Thoracic aorta (tissue), 2 donors: ENCODE data around the gene AK8. TPM values are rescaled to one million over a fixed set of nuclear protein-coding genes. Genes with fewer than 3 reads are reported as not detected.

ENCODE experiments used
- ATAC-seq: fragments of 150-250 bp; one replicate; pipeline ENCODE4 v1.8.0; 2017; ENCODE audit warnings: low read depth; ENCODE audit not compliant: insufficient number of reproducible peaks, low FRiP score
- DNase-seq: peaks from one replicate; pipeline ENCODE4 v3.0.0-alpha.2; 2020; ENCODE audit warnings: low spot score
- H3K27ac ChIP-seq, 2 donors: fragments of 200-600 bp; sonication (generic); 1 replicate in 1 of 2; 2 replicates in 1 of 2; pipeline ENCODE4 v1.5.1; 2016; ENCODE audit warnings: mild to moderate bottlenecking in 2 of 2, moderate library complexity in 2 of 2
- H3K27me3 ChIP-seq: fragments of 200-600 bp; sonication (generic); replicated peaks from 2 replicates; pipeline ENCODE4 v1.6.0; 2016; ENCODE audit warnings: mild to moderate bottlenecking; ENCODE audit not compliant: insufficient read depth
- H3K36me3 ChIP-seq: fragments of 200-600 bp; sonication (generic); one replicate; pipeline ENCODE4 v1.5.1; 2016
- H3K4me1 ChIP-seq, 2 donors: fragments of 200-600 bp; sonication (generic); 1 replicate in 1 of 2; 2 replicates in 1 of 2; pipeline versions ENCODE4 v1.5.1 to v1.6.0; 2016; ENCODE audit warnings: low read depth in 2 of 2, mild to moderate bottlenecking in 1 of 2; ENCODE audit not compliant: control insufficient read depth in 1 of 2
- H3K4me3 ChIP-seq: fragments of 200-600 bp; sonication (generic); 2 replicates; pipeline ENCODE4 v1.5.1; 2016; ENCODE audit warnings: mild to moderate bottlenecking
- H3K9me3 ChIP-seq: fragments of 200-600 bp; sonication (generic); 2 replicates; pipeline ENCODE4 v1.5.1; 2016
- CTCF ChIP-seq: fragments of 200-600 bp; sonication (generic); IDR thresholded peaks from one replicate; pipeline ENCODE4 v1.5.1; 2019; ENCODE audit warnings: antibody characterized with exemption
- total RNA-seq, 2 donors: library from RNA; depleted of rRNA; stranded (reverse); fragments of >200 nt; gene quantifications; one replicate each; pipeline versions ENCODE4 v1.1.0 to v1.2.3, GENCODE V29; 2016

AK8 gene
- total RNA-seq, 2 donors from 2014 or later = 0.42 to 0.54 TPM

DNA sequence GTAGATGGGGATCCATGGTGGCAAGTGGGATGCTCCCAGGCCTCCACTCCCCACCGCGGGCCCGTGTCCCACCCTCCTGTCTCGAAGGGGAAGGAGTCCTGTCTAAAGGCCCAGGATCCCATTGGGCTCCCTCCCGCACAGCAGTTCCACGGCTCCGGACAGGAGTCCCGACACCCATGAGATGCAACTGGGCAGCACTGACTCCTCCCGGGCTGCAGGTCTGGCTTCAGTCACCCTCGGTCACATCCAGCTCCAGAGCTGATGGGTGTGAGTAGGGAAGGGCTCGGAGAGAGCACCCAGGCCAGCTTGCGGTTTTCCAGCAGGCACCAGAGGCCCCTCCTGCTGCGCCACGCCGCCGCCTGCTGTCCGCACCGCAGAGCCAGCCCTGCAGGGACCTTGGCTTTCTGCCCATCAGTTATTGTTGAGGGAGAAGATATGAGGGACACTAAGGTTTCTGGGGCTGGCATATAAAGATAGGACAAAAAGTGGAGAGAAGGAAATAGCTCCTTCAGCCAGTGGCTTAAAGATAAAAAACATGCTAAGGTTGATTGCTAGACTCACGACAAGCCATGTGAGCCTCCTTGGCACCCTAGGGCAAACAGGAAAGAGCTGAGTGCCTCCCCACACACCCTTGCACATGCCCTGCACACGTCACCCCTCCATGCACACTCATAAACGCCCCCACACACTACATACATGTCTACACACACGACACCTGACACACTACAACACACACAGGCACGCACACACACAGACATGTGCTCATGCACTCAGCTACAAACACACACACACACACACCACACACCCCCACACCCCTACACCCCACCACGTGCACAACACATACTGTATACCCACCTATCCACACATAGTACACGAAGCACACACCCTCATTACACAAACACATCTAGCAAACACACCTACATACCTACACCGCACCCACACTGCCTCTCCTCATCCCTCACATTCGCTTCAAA, 79.0 kb downstream of the AK8 start:
- ATAC-seq = no peak

DNA sequence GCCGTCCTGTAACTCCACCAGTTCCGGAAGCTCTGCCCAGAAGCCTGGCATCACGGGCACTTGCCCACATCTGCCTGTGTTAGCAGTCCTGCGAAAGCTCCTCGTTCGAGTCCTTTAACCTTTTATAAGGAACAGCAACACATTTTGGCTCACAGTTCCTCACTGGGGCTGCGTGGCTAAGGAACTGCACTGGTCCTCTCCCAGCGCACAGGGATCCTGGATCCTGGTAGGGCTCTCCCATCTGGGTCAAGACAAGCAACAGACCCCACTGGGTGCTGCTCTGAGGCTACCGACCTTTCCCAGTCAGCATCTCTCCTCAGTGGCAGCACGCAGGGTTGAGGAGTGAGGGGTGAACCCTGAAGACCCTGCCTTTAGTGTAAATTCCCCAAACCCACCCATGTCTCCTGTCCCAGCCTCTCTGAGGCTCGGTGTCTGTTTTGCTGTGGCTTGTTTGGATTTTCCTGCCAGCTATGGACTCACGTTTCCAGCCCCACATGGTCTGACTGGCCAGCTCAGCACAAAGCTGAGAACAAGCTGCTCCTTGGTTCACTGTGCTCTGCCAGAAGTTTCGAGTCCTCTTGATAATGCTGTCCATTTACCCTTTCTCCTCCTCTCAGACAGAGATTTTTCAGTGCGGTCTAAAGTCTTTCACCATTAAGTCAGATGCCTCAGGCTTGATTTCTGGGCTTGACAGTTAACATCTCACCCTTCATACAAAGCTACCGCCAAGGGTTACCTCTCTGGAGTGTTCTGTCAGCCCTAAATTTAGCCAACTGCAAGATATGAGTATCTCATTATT, 80.0 kb downstream of the AK8 start:
- Histone ChIP-seq H3K9me3 (no peaks in the 10 kb centered on the region), H3K27ac (no peak overlapping the region), H3K36me3 (no peaks in the 10 kb centered on the region), H3K27me3 (no peaks in the 10 kb centered on the region), H3K4me3 (no peak overlapping the region), H3K4me1 (no peaks in the 10 kb centered on the region)
- ATAC-seq (no peak), DNase-seq (no peak)
- TF ChIP-seq CTCF = no peak

More for the DNA sequence above, 79.0 kb downstream of the AK8 start:
- Histone ChIP-seq H3K4me3 (no peak overlapping the region), H3K4me1 (no peaks in the 10 kb centered on the region), H3K9me3 (no peaks in the 10 kb centered on the region), H3K27me3 (no peaks in the 10 kb centered on the region), H3K27ac (no peak overlapping the region), H3K36me3 (no peaks in the 10 kb centered on the region)
- DNase-seq = no peak
- TF ChIP-seq CTCF = no peak

DNA sequence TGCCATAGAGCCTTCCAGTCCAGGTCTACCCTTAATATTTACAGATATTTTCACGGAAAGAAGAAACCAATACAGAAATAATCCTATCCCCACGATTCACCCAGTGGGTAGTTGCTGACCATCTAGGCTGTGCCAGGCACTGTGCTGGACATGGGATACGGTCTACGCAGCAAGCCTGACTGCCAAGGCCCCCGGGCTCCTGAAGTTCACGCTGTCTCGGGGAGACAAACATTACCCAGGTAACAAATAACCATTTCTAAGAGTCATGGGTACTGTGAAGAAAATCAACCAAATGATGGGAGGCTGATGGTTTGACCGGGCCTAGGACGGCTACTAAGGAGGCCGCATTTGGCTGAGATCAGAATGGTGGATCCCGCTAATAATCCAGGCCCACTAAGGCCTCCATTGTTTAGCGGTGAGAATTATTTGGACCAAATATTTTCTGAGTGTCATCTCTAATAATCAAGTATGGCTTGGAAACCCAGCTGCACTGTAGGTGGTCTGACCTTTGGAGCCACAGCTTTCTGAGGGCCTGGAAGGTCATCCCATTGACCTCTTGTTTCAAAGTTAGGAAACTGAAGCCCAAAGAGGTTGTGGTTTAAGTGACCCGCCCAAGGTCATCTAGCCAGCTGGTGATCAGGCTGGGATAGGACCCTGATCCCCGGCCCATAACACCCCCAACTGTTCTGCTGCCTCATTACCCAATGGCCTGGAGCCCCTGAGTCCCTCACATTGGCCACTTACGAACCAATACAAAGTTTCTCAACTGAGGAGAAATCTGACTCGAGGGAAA, 82.4 kb downstream of the AK8 start:
- Histone ChIP-seq H3K9me3 (no peaks in the 10 kb centered on the region), H3K4me1 (no peaks in the 10 kb centered on the region), H3K36me3 (no peaks in the 10 kb centered on the region), H3K27ac (no peak overlapping the region), H3K4me3 (no peak overlapping the region), H3K27me3 (no peaks in the 10 kb centered on the region)
- ATAC-seq (no peak), DNase-seq (no peak)
- TF ChIP-seq CTCF = no peak

- no peak for TF ChIP-seq CTCF
- Histone ChIP-seq H3K4me3 (no peak overlapping the region), H3K36me3 (no peaks in the 10 kb centered on the region), H3K4me1 (no peaks in the 10 kb centered on the region), H3K9me3 (no peaks in the 10 kb centered on the region), H3K27ac (no peak overlapping the region), H3K27me3 (no peaks in the 10 kb centered on the region)
- ATAC-seq (no peak), DNase-seq (no peak)
Measured at GRCh38 chr9:132794730-132795380, 83.2 kb downstream of the AK8 start.
